Femur (tissue), 1 donor: ENCODE measurements around the gene NLGN1.
"Not testable (repeated sequence)": the region's sequence is repeated elsewhere in the genome, so short reads cannot be mapped to it uniquely, and the experiment has no call there.

Experiments
- DNase-seq: peaks from one replicate; pipeline ENCODE4 v3.0.0-alpha.2; 2017

The NLGN1 gene

DNA sequence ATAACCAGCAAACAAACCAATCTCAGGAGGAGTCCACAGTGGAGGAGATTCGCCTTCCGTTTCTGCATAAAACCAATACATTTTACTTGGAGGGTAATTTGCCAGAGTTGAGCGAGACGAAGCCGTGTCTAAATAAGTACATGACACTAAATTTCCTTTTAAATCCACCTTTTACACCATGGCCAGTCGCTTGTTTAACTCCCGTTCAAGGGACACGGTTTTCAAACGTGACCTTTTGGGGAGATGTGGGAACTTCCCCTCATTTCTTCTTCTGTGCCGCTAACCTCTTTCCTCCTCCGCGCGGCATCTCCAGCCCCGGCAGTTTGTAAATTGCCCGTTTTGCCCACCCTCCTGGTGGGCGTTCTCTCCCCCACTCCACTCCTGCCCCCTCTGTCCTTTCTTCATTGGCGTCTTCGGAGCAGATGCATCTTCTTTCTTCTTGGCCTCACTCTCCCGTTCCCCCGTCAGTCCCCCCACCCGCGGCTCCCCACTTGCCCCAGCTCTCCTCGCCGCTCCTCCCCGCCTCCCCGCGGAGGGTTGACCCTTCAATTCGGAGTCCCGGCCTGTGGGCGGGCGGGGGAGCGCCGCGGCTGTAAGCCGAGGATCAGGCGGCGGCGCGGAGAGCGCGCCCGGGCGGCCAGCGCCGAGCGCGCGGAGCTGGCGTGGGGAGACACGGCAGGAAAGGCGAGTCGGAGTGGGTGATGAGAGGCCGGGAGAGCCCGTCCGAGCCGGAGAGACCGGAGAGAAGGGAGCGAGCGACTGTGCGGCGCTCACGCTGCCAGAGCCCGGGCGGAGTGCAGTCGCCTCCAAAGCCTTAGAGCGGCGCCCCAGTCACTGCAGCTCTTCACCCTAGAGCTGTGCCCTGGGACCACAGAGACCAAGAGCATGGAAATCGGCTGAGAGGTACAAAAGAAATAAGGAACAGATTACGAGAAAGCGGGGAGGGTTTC is at the start of gene NLGN1:
TSS of gene NLGN1 (plus strand) at position 584 of the 950 bp plus-strand sequence.
- peak; percentile 89 for DNase-seq

DNA sequence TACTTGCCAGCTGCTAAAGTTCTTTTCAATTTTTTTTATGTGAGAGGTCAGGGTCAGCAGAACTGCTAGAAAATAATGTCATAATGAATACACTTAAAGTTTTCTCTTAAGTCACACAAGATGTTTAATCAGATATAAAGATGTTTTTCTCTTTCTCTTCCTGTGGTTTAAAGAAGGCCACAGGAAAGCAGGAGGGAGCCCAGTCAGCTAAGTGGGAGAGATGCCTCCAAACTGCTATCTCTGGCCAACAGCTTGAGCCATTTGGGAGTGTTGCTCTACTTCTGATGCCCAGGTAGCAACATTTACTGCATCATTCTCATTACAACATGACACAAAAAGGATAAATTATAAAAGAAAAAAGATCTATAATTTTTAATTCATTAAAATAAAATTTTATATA is 45.7 kb upstream of the NLGN1 start:
- no peak for DNase-seq

DNA sequence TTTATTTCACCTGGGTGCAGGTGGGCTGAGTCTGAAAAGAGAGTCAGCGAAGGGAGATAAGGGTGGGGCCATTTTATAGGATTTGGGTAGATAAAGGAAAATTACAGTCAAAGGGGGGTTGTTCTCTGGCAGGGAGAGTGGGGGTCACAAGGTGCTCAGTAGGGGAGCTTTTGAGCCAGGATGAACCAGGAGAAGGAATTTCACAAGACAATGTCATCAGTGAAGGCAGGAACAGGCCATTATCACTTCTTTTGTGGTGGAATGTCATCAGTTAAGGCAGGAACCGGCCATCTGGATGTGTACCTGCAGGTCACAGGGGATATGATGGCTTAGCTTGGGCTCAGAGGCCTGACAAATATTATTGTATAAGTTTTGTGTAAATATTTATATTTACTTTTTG is 44.4 kb upstream of the NLGN1 start:
- not testable (repeated sequence) for DNase-seq

DNA sequence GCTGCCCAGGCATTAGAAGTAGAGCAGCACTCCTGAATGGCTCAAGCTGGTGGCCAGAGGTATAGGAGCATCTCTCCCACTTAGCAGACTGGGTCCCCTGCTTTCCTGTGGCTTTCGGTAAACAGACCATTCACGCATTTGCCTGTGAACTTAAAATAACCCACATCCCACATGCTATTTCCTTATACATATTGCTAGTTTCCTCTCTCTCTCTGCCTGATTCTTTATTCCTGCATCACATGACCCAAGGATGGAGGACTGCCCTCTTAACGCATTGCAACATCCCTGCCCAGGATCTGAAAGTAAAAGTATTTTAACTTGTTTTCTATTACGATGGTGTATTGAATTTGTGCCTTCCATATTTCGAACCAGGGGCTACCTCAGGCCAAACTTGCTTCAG is 43.4 kb upstream of the NLGN1 start:
- no peak for DNase-seq

DNA sequence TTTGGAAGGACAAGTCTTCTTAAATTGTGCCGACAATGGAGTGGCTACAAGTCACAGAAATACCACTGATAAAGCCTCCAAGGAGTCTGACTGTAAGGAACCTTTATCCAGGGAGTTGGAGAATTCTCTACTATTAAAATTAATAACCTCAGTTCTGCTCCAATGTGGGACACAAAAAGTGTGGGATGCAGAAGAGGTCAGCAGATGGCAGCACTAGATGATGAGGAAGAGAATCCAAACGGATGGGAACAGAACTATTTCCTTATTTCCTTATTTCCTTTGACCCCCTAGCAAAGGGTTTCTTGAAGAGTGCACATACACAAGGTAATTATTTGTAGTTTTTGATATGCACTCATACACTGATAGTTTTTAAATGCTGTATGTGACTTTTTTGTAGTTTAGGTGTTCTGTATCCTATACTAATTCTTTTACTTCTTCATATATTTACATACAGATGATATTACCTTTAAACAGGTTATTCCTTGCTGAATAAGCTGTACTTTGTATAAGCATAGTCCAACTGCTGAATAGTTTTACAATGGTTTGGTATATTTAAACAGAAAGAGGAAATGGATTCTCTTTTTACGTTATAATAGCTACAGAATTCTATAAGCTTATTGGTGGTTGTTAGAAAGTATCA is 25.6 kb upstream of the NLGN1 start:
- DNase-seq = peak; percentile 32

DNA sequence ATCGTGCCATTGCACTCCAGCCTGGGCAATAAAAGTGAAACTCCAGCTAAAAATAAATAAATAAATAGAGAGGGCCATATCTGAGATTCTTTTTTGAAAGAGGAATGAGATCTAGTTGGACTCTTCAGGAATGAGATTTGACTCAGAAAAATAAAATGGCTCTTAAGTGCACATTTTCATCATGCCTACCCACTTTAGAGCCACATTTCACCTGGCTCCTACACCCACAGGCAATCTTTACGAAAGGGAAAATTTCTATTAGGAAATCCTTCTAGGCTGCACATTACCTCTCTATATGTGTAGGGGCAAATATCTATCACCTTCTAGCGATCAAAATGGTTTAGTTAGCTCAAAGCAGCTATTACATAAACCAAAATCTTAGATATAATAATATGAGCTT is 16.9 kb upstream of the NLGN1 start:
- no peak for DNase-seq

DNA sequence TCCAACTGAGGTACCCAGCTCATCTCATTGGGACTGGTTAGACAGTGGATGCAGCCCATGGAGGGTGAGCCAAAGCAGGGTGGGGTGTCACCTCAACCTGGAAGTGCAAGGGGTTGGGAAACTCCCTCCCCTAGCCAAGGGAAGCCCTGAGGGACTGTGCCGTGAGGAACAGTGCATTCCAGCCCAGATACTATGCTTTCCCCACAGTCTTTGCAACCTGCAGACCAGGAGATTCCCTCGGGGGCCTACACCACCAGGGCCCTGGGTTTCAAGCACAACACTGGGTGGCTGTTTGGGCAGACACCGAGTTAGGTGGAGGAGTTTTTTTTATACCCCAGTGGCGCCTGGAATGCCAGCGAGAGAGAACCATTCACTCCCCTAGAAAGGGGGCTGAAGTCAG is 15.6 kb upstream of the NLGN1 start:
- DNase-seq = not testable (repeated sequence)

DNA sequence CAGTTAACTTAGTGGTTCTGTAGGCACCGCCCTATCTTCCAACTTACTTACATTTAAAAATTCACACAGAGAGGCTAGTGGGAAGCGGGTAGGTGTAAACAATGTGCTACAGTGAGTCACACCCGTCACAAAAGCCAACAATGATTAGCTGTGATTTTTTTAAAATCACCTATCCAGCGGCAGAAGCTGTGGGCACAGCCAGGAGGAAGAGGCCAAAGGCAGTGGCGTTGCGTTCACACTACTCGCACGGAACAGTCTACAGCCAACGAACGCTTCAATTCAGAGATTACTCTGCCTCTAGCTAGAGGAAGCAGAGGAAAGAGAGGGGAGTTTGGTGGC is 2.5 kb upstream of the NLGN1 start:
- no peak for DNase-seq

DNA sequence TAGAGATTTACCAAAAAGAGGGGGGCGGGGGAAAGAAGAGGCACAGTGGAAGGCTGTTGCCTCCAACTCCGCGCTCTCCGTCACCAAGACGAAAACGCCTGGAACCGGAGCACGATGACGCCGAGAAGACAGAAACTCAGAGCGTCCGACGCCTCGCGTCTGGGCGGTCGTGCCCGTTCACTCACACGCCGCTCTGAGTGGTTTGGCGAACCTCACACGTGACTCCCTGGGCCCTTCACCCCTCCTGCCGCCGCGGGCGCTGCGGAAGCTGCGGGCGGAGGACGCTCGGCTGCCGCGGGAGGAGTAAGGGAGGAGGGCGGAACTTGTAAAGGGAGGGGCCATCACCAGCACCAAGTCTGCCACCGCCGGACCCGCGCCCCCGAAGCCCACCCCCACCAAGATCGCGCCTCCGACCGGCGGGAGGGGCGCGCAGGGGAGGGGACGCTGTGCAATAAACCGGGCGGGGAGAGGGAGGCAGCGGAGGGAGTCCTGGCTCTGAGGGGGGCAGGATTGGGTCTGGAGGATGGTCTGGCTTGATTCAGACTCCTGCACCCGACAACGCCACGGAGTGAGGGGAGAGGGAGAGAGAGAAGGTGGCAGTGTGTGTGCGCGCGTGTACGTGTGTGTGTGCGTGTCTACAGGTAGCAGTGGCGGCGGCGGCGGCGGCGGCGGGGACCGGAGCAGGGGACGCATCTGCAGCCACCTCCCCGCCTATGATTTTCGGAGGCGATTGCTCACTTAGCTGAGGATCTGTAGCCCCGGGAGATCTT is 1.9 kb upstream of the NLGN1 start:
- DNase-seq = peak; percentile 92

DNA sequence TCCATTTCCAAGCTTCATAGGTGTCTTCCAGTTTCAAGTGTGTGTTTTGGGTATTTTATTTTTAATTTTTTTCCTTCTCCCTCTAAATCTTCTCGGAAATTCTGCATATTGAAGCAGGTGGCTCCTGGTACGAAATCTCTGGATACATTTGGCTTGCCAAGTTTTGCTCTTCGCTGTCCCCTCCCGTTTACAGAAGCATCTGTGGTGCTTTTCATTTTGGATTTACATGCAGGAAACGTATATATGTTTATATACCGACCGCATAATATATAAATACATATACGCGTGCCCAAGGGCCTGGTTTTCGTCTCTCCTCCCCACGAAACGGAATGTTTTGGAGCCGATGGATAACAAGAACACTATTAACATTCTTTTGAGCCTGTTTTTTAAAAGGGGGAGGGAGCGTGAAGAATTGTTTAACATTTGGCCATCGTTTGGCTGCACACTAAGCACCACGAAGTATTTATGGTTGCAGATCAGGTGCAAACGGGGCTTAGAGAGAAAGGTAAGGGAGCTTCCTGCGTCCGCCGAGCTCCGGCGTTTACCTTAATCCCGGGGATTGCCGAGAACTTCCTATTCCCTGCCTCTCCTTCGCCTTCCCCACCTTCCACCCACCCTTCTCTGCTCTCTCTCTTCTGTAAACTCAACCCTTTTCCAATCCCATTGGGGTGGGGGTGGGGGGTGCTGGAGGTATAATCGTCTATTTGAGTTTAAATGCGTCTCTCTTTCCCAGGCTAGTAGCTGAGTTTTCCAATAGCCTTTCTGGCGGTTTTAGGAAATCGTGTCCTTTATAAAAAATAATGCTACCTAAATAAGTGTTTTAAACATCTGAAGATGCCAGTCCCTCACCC is 1.1 kb upstream of the NLGN1 start:
- no peak for DNase-seq

DNA sequence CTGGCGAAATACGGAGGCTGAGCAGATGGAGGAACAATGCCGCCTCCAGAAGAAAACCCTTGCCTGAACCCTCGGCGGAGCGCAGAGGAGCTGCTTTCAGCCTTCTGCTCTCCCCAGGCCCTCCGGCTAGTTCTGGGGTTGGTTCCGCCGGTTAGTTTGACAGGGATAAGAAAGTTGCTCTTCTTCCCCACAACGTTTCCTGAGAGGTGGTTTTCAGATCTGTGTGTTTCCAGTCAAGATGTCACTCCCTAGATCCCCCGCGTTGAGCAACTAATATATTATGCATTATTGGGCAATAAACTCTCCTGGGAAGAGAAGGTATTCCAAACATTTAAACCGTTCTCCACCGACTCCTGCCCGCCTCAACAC is 551 bp downstream of the NLGN1 start:
- no peak for DNase-seq

DNA sequence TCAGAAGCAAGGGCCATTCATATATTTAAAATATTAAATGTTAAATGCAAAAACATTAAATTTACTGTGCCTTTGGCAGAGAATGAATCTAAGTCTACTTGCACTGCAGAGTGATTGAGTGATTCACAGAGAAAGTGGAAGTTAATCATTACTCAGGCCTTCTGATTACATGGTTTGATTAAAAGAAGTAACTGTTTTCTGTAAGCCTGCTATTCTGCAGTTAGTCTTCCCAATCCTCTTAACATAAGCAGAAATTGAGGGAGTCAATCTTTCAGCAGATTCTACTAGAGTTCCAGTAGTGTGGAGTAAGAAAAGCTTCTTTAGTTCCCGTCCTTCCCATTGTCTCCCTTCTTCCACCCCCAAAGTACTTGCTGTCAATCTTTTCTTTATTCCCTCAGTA is 1.5 kb downstream of the NLGN1 start:
- no peak for DNase-seq

DNA sequence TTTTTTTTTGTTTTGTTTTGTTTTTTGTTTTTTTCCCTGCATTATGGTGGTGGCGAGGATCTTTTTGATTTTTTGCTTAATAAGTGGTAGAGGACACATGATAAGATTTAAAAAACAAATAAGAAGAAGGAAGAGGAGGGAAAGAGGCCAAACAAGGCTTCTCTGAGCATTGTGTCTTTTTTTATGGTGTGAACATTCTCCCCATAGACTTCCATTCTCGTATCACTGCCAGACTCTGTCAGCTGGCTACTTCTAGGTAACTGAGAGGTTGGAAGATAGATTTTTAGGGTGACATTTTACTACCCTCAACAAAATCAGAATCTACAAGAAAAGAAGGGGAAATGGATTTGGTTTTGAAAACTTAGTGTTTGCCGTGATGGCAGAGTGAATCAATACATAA is 3.8 kb downstream of the NLGN1 start:
- DNase-seq = no peak

DNA sequence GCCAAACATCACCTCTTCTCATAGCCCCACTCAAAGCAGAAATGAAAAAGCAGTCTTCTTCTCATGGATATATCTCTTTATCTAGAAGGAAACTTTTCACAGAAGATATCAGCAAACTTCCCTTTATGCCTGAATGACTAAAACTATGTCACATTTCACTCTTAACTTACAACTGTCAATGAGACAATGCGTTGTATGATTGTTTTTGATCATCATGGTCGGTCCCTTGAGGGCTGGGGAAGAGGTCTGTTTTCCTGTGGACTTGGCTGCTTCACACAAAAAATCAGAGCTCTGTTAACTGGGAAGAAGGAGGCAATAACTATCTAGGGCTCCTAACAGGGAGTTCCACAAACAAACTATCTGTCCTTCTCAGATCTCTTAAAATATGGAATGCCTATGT is 5.1 kb downstream of the NLGN1 start:
- no peak for DNase-seq

DNA sequence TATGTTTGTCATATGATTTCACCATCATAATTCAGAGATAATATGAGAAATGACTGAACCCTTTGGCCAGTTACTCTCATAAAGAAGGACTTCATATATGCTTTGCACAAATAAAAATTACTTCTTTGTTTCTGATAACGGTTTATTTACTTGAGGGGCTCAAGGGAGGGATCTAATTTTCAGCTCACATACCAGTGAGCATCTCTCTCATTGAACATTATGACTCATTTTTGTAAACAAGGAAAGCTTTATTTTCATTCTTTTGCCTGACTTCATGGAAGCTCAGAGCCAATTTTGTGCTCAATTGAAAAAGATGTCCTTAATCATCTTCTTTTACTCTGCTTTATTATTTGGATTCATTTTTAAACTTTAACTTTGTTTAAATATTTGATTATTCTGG is 5.8 kb downstream of the NLGN1 start:
- DNase-seq = no peak

DNA sequence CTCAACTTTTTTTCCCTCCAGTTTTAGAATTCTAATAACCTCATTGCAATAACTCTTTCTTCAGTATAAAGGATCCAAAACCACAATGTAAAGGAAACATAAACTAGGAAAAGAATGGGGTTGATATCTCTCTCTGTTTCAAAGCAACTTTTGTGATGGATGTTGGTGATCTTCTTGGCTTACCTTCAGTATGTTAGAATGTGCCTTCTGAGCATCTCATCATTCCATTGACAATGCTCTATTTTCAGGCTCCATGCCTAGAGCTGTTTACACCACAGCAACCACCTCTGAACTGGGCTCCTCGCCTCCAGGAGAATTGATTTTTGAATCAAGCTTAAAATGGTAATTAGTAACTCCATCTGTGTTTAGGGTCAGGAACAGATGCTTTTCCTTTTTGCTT is 6.6 kb downstream of the NLGN1 start:
- no peak for DNase-seq

DNA sequence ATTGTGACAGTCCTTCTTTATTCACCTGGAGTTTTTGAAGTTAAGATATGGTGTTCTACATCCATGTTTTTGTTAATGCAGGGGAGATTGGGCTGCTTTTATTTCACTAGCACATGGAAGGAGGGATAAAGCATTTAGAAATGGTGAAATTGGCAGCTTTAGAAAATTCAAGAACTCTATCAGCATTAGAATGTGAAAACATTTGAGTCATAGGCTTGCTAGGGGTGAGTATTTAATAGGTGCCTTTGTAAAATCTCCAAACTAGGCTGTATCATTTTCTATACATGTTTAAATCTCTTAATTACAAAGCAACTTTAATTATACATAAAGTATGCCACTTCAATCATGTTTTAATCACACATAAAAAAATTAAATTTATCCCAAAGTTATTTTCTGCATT is 12.9 kb downstream of the NLGN1 start:
- no peak for DNase-seq

DNA sequence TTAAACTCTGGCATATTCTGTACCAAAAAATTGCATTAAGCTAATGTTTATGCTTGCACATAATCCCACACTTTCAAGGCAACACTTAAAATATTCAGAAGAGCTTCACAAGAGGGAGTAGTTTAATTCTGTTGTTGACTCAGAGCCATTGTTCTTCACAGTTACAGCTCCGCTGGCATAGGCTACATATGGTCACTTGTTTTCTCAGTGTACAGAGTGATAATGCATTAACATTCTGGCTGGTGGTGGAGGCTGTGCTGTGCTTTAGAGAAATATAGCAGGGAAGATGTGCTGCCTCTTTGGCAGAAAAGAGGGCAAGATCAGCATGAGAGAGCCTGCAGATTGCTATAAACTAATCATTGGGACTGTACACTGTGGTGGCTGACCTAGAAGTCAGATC is 13.3 kb downstream of the NLGN1 start:
- no peak for DNase-seq

DNA sequence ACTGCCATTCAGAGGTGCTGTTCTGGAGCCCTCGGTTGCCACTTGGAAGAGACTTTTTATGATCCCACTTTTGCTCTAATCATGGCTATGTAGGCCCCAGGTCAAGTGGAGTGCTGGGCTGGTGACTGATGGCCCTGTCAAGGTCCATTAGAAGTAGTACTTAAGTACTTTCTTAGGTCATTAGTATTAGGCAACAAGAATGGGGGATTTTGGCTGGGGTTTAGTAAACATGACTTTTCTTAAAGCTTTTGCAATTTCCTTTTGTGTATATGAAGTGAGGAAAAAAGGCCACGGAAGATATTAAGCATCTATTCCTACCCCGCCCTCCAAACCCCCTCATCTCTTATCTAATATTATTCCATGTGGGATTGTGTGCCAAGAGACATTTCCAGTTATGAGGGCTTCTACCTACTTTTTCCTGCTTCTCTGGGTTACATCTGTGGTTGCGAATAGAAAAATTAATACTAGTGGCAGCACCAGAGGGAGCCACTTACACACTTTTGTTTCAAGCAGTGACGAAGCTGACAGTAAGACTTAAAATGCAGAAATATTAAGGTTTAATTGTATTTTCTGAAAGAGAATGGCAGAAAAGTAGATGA is 13.9 kb downstream of the NLGN1 start:
- DNase-seq = peak; percentile 32

DNA sequence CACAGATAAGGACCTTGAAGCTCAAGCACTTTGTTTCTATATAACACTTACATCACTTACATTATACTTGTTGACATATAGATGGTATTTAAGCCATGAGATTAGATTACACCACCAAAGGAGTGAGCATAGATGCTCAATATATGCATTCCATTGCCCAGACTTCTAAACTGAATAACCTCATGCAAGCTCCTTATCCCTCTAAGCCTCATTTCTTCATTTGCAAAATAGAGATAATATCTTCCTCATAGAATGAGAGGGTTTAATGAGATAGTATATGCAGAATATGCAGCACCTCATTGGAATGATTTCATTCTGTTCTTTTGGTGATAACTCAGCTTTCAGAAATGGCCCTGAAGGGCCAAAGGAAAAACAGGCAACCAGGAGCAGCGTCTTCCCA is 18.5 kb downstream of the NLGN1 start:
- no peak for DNase-seq

DNA sequence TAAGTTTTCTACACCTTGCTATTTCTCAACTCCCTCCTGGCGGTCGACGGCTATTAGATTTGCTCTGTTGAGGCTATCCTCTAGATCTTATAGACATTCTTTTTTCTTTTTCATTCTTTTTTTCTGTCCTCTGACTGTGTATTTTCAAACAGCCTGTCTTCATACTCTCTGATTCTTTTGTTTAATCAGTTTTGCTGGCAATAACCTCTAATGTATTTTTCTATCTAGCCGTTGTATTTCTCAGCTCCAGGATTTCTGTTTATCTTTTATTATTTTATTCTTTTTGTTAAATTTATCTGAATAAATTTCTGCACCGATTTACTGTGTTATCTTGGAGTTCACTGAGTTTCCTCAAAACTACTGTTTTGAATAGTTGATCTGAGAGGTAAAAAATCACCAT is 31.5 kb downstream of the NLGN1 start:
- DNase-seq = no peak

DNA sequence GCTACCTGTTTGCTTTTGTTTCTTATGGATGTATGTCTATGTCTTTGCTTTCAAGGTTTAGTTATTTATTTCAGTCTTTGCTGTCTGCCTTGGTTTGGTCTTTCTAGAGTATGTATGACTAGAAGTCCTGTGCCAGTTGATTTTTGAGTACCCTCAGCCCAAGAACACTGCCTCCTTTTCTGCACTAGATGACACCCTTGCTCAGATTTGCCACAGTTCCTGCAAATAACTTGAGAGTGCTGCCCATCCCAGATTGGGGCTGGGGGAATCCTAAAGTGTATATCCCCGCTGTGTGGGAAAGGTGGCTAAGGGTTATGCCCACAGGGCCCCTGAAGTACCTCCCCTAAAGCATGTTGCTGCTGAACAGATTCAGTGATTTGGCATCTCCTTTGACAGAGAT is 32.0 kb downstream of the NLGN1 start:
- no peak for DNase-seq

DNA sequence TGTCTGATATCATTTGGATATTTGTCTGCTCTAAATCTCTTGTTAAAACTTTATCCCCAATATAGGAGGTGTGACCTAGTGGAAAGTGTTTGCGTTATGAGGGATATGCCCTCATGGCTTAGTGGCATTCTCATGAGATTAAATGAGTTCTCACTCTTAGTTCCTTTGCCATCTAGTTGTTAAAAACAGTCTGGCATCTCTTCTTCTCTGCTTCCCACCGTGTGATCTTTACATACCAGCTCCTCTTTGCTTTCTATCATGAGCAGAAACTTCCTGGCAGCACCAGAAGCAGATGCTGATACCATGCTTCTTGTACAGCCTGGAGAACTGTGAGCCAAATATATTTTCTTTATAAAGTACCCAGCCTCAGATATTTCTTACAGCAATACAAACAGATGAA is 33.0 kb downstream of the NLGN1 start:
- DNase-seq = no peak
